Mucosa of stomach (tissue), 1 donor: ENCODE data around the gene IFT52.
"Not testable (repeated sequence)": the region's sequence is repeated elsewhere in the genome, so short reads cannot be mapped to it uniquely, and the experiment has no call there.

Experiments
- H3K27me3 ChIP-seq: one replicate; pipeline ENCODE4 v1.7.0; 2013; ENCODE audit warnings: mild to moderate bottlenecking, low read length; ENCODE audit not compliant: control insufficient read depth, insufficient read depth
- H3K36me3 ChIP-seq: one replicate; pipeline ENCODE4 v1.7.0; 2013; ENCODE audit warnings: low read length; ENCODE audit not compliant: control insufficient read depth, insufficient read depth
- H3K4me1 ChIP-seq: one replicate; pipeline ENCODE4 v1.7.0; 2013; ENCODE audit warnings: mild to moderate bottlenecking, low read length; ENCODE audit not compliant: control insufficient read depth, insufficient read depth
- H3K4me3 ChIP-seq: one replicate; pipeline ENCODE4 v1.7.0; 2013; ENCODE audit warnings: low read length
- H3K9ac ChIP-seq: one replicate; pipeline ENCODE4 v1.7.0; 2013; ENCODE audit warnings: mild to moderate bottlenecking, low read length, moderate library complexity
- H3K9me3 ChIP-seq: one replicate; pipeline ENCODE4 v1.7.0; 2013; ENCODE audit warnings: mild to moderate bottlenecking, low read length, moderate library complexity; ENCODE audit not compliant: control insufficient read depth
- donor health status: Pancreatic carcinoma.

Gene IFT52

GRCh38 chr20:43571310-43571709, 19.4 kb upstream of the IFT52 start:
- Histone ChIP-seq H3K9me3 (no peaks in the 10 kb centered on the region), H3K4me1 (no peaks in the 10 kb centered on the region), H3K9ac (no peak overlapping the region), H3K36me3 (peaks cover 4% of the 10 kb centered on the region), H3K4me3 (no peak overlapping the region), H3K27me3 (no peaks in the 10 kb centered on the region)

- Histone ChIP-seq H3K4me1 (no peaks in the 10 kb centered on the region), H3K4me3 (no peak overlapping the region), H3K9ac (no peak overlapping the region), H3K27me3 (no peaks in the 10 kb centered on the region), H3K9me3 (no peaks in the 10 kb centered on the region), H3K36me3 (peaks cover 4% of the 10 kb centered on the region)
Observed at GRCh38 chr20:43571771-43572170, 19.0 kb upstream of the IFT52 start.

DNA sequence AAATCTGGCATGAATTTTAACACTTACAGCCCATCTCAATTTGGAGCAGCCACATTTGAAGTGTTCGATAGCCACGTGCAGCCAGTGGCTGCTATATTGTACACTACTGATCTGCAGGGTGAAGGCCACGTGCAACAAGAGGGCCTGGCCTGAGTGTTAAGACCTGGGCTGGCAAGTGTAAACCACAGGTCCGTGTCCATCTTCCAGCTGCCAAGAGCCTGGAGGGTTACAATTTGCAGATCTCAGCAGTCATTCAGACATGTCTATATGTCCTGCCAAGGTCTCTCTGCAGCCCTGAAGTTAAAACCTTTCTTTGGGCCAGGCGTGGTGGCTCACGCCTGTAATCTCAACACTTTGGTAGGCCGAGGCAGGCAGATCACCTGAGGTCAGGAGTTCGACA, 17.8 kb upstream of the IFT52 start:
- H3K4me1 ChIP-seq, result no peaks in the 10 kb centered on the region
- H3K36me3 ChIP-seq, result peaks cover 4% of the 10 kb centered on the region
- H3K4me3 ChIP-seq, result no peak overlapping the region
- H3K9ac ChIP-seq, result no peak overlapping the region
- no peaks in the 10 kb centered on the region for H3K9me3 ChIP-seq
- H3K27me3 ChIP-seq, result no peaks in the 10 kb centered on the region

DNA sequence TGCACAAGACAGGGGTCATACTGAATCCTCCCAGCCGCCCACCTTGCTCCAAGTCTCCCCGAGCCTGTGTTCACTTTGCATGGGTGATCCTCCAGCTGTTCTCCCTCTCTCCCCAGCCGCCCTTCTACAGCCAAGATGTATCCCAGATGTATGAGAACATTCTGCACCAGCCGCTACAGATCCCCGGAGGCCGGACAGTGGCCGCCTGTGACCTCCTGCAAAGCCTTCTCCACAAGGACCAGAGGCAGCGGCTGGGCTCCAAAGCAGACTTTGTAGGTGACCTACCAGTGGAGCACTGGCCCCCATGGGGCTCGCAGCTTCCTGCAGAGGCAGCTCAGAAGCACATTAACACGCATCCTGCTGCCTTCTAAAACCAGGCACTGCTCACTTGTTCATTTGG, 14.6 kb upstream of the IFT52 start:
- H3K4me1 ChIP-seq, result no peaks in the 10 kb centered on the region
- no peak overlapping the region for H3K4me3 ChIP-seq
- H3K27me3 ChIP-seq, result no peaks in the 10 kb centered on the region
- no peaks in the 10 kb centered on the region for H3K36me3 ChIP-seq
- H3K9ac ChIP-seq, result no peak overlapping the region
- no peaks in the 10 kb centered on the region for H3K9me3 ChIP-seq

DNA sequence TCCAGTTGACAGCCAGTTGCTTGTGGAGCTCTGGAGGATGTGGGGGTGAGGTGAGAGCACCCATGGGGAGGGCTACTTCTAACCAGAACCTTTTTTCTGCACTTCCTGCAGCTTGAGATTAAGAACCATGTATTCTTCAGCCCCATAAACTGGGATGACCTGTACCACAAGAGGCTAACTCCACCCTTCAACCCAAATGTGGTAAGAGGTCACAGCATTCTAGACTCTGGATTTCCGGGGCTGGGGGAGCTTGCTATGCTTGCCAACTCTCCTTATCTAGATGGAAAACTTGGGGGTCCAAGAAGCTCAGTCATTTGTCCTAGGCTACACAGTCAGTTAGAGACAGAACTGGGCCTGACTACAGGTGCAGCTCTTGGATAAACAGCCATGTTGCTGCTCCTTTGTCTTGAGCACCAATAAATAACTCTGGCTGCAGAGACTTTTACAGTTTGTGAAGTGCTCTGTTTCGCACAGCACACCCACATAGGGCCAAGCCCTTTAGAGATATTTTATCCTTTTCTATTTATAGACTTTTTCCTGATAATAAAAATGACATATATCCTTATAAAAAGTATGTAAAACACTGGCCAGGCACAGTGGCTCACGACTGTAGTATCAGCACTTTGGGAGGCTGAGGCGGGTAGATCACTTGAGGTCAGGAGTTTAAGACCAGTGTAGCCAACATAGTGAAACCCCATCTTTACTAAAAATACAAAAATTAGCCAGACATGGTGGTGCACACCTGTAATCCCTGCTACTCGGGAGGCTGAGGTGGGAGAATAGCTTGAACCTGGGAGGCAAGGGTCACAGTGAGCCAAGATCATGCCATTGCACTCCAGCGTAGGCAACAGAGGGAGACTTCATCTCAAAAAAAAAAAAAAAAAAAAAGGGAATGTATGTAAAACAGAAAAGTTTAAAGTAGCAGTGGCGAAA, 10.6 kb upstream of the IFT52 start:
- no peak overlapping the region for H3K9ac ChIP-seq
- no peak overlapping the region for H3K4me3 ChIP-seq
- no peaks in the 10 kb centered on the region for H3K9me3 ChIP-seq
- H3K4me1 ChIP-seq, result no peaks in the 10 kb centered on the region
- no peaks in the 10 kb centered on the region for H3K27me3 ChIP-seq
- no peaks in the 10 kb centered on the region for H3K36me3 ChIP-seq

DNA sequence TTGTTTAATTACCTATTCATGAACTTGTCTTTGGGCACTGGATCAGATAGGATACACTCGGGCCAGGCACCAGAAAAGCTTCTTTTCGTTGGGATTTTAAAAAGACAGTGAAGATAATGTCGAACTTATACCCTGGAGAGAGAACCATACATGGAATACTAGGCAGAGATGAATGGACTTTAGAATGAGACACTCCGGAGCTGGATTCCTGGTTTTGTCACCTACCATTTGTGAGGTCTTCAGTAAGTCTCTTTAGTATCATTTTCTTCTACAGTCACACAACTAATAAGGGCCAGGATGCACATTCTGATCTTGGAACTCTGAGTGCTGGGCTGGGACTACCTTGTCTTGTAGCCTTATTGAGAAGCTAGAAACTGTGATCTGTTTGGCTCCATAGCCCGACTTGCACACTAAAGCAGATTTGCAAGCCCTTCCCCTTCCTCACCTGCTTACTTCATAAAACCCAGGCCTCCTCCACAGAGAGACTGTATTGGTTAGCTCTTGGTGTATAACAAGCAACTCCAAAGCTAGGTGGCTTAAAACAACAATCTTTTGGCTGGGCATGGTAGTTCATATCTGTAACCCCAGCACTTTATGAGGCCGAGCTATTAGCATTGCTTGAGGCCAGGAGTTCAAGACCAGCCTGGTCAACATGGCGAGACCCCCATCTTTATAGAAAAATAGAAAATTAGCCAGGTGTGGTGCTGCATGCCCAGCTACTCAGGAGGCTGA, 7.4 kb upstream of the IFT52 start:
- H3K36me3 ChIP-seq, result no peaks in the 10 kb centered on the region
- H3K4me3 ChIP-seq, result no peak overlapping the region

GRCh38 chr20:43583982-43584432, 6.7 kb upstream of the IFT52 start:
- no peak overlapping the region for H3K4me3 ChIP-seq
- no peaks in the 10 kb centered on the region for H3K4me1 ChIP-seq
- H3K9ac ChIP-seq, result no peak overlapping the region
- H3K36me3 ChIP-seq, result no peaks in the 10 kb centered on the region
- no peaks in the 10 kb centered on the region for H3K27me3 ChIP-seq
- no peaks in the 10 kb centered on the region for H3K9me3 ChIP-seq

More for the DNA sequence above, 7.4 kb upstream of the IFT52 start:
- Histone ChIP-seq H3K27me3 (no peaks in the 10 kb centered on the region), H3K9me3 (no peaks in the 10 kb centered on the region), H3K9ac (no peak overlapping the region), H3K4me1 (no peaks in the 10 kb centered on the region)

- Histone ChIP-seq H3K9ac (no peak overlapping the region), H3K4me1 (no peaks in the 10 kb centered on the region), H3K4me3 (no peak overlapping the region), H3K27me3 (no peaks in the 10 kb centered on the region), H3K9me3 (no peaks in the 10 kb centered on the region), H3K36me3 (no peaks in the 10 kb centered on the region)
Observed at GRCh38 chr20:43584448-43585136, 6.1 kb upstream of the IFT52 start.

GRCh38 chr20:43586641-43587040, 4.1 kb upstream of the IFT52 start:
- Histone ChIP-seq H3K4me1 (peaks cover 11% of the 10 kb centered on the region), H3K27me3 (no peaks in the 10 kb centered on the region), H3K36me3 (no peaks in the 10 kb centered on the region), H3K9me3 (no peaks in the 10 kb centered on the region), H3K4me3 (no peak overlapping the region), H3K9ac (no peak overlapping the region)

DNA sequence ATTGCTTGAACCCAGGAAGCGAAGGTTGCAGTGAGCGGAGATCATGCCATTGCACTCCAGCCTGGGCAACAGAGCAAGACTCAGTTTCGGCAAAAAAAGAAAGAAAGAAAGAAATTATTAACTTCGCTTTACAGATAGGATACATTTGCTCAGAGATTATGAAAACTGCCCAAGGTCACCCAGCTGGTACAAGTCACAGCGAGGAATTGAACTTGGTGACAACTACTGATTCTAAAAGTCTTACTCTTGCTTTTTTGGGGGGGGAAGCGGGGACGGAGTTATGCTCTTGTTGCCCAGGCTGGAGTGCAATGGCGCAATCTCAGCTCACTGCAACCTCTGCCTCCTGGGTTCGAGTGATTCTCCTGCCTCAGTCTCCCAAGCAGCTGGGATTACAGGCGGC, 2.2 kb upstream of the IFT52 start:
- not testable (repeated sequence) for H3K27me3 ChIP-seq, H3K9me3 ChIP-seq, H3K36me3 ChIP-seq, H3K4me3 ChIP-seq, H3K9ac ChIP-seq
- peaks cover 11% of the 10 kb centered on the region for H3K4me1 ChIP-seq

GRCh38 chr20:43590036-43590391, 723 bp upstream of the IFT52 start:
- Histone ChIP-seq H3K36me3 (no peaks in the 10 kb centered on the region), H3K9me3 (no peaks in the 10 kb centered on the region), H3K4me1 (peaks cover 11% of the 10 kb centered on the region), H3K4me3 (peak overlapping the region; percentile 80), H3K27me3 (no peaks in the 10 kb centered on the region), H3K9ac (peak overlapping the region; percentile 36)

DNA sequence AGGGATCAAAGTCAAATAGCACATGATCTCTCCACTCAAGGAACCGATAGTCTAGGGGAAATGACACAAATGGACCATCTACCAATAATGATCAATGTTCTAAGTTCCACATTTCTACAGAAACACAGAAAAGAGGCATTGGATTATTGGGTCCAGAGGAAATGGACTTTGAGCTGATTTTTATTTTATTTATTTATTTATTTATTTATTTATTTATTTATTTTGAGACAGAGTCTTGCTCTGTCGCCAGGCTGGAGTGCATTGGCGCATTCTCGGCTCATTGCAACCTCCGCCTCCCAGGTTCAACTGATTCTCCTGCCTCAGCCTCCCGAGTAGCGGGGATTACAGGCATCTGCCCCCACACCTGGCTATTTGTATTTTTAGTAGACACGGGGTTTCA, 11.2 kb downstream of the IFT52 start:
- H3K27me3 ChIP-seq, H3K4me3 ChIP-seq, H3K9ac ChIP-seq, H3K4me1 ChIP-seq, H3K9me3 ChIP-seq, H3K36me3 ChIP-seq: not testable (repeated sequence)
